Stomach (tissue), 9 donors: ENCODE data around the gene MAPK7. TPM values are rescaled to one million over a fixed set of nuclear protein-coding genes. Genes with fewer than 3 reads are reported as not detected.

Experiments used
- DNase-seq, 2 donors: peaks; one replicate each; pipeline versions ENCODE4 v3.0.0 to v3.0.0-alpha.2; 2013 to 2019
- H3K27ac ChIP-seq, 5 donors: fragments of 200-600 bp in 4 of 5; sonication (generic) in 4 of 5; one replicate each; pipeline ENCODE4 v1.5.1; 2013 to 2019; ENCODE audit warnings: mild to moderate bottlenecking in 1 of 5, moderate library complexity in 1 of 5
- H3K27me3 ChIP-seq, 3 donors: fragments of 200-600 bp; sonication (generic); one replicate each; pipeline ENCODE4 v1.5.1; 2017 to 2019; ENCODE audit warnings: mixed run types in 1 of 3
- H3K36me3 ChIP-seq, 4 donors: fragments of 200-600 bp; sonication (generic); 1 replicate in 3 of 4; 2 replicates in 1 of 4; pipeline ENCODE4 v1.5.1; 2016 to 2019
- H3K4me1 ChIP-seq, 4 donors: fragments of 200-600 bp; sonication (generic); one replicate each; pipeline ENCODE4 v1.5.1; 2016 to 2019
- H3K4me3 ChIP-seq, 4 donors: fragments of 200-600 bp; sonication (generic) in 3 of 4; one replicate each; pipeline ENCODE4 v1.5.1; 2016 to 2019; ENCODE audit warnings: mild to moderate bottlenecking in 1 of 4
- H3K9me3 ChIP-seq, 4 donors: fragments of 200-600 bp; sonication (generic); one replicate each; pipeline ENCODE4 v1.5.1; 2016 to 2019
- CTCF ChIP-seq, 7 experiments: fragments of 450-650 bp in 4 of 7; fragments of 200-600 bp in 3 of 7; sonication (generic) in 3 of 7; IDR thresholded peaks; one replicate each; pipeline ENCODE4 v1.5.1; 2016 to 2019; ENCODE audit warnings: antibody characterized with exemption in 7 of 7, control low read depth in 2 of 7, mild to moderate bottlenecking in 1 of 7
- EP300 ChIP-seq: sonication (generic); formaldehyde crosslinking; IDR thresholded peaks from one replicate; pipeline ENCODE4 v1.6.1; 2017; ENCODE audit warnings: antibody characterized with exemption
- POLR2A ChIP-seq, 4 donors: fragments of 450-650 bp; IDR thresholded peaks; one replicate each; pipeline ENCODE4 v1.6.1; 2016; ENCODE audit warnings: antibody characterized with exemption in 4 of 4, control low read depth in 2 of 4, mild to moderate bottlenecking in 1 of 4, moderate library complexity in 1 of 4
- POLR2AphosphoS5 ChIP-seq, 3 donors: sonication (generic); formaldehyde crosslinking; IDR thresholded peaks; one replicate each; pipeline ENCODE4 v1.6.1; 2016; ENCODE audit warnings: antibody characterized with exemption in 3 of 3
- WGBS, 5 donors: extraction: QIAGEN DNeasy Blood & Tissue Kit in 3 of 5; methylation state at CpG; one replicate each; pipeline versions ENCODE4 v1.1.5 to v1.1.7; 2013 to 2018; 5-methylcytosine and 5-hydroxymethylcytosine counted together
- intact Hi-C: fragments of 100-400 bp; cut with DNase I; formaldehyde crosslinking; loops from one replicate; pipeline ENCODE4 v1.15.1; 2023; ENCODE audit warnings: low total_unique reads
- polyA plus RNA-seq, 3 donors: library from polyadenylated mRNA; stranded (reverse); fragments of 200-250 nt; gene quantifications; one replicate each; pipeline ENCODE4 v1.2.3, GENCODE V29; 2013
- total RNA-seq, 5 donors: library from RNA; depleted of rRNA; stranded (reverse); fragments of >200 nt; gene quantifications; one replicate each; pipeline versions ENCODE4 v1.1.0 to v1.2.3, GENCODE V29; 2014 to 2016
- donor health status: healthy with polysubstance abuse.
- donor health status: Bipolar disorder and iron deficiency.
- donor health status: healthy.

MAPK7 gene
- total and polyA plus RNA-seq, 8 donors = 10.3 to 221 (median 30.5) TPM

- Histone ChIP-seq H3K27ac (no peak overlapping the region), H3K27me3 (peaks cover 0 to 27% (median 7%) of the 10 kb centered on the region in 3 donors), H3K36me3 (no peaks in the 10 kb centered on the region), H3K4me3 (no peak overlapping the region), H3K9me3 (no peaks in the 10 kb centered on the region), H3K4me1 (peaks cover 0 to 9% (median 3%) of the 10 kb centered on the region in 4 donors)
- TF ChIP-seq CTCF (IDR thresholded peaks at IDR 0.05) (no peak), POLR2A (IDR thresholded peaks at IDR 0.05) (no peak), POLR2AphosphoS5 (IDR thresholded peaks at IDR 0.05) (no peak)
- DNase-seq = no peak
- WGBS, 5 donors = 85 to 90% (median 88%) methylated on average over 17 to 18 of the region's 18 CpGs
- intact Hi-C loops = no loop called here
Measured at GRCh38 chr17:19415806-19416775, 37.8 kb downstream of the MAPK7 start.

GRCh38 chr17:19417611-19418010 is 39.3 kb downstream of the MAPK7 start:
- H3K4me3 ChIP-seq = no peak overlapping the region
- H3K27ac ChIP-seq = peak overlapping the region in 2 of 5 donors; percentile 9 to 56
- intact Hi-C loops = no loop called here
- H3K36me3 ChIP-seq = no peaks in the 10 kb centered on the region
- H3K9me3 ChIP-seq = no peaks in the 10 kb centered on the region
- H3K27me3 ChIP-seq = peaks cover 0 to 13% (median 4%) of the 10 kb centered on the region in 3 donors
- no peak for DNase-seq
- H3K4me1 ChIP-seq = peaks cover 0 to 5% (median 2%) of the 10 kb centered on the region in 4 donors
- TF ChIP-seq POLR2AphosphoS5 (IDR thresholded peaks at IDR 0.05) = no peak
- no peak for TF ChIP-seq POLR2A (IDR thresholded peaks at IDR 0.05)
- TF ChIP-seq EP300 = no peak
- no peak for TF ChIP-seq CTCF (IDR thresholded peaks at IDR 0.05)
- WGBS, 5 donors = 43 to 56% (median 47%) methylated on average over 3 of the region's 3 CpGs

GRCh38 chr17:19418251-19418992 is 40.1 kb downstream of the MAPK7 start:
- peak in 1 of 2 donors; percentile 72 for DNase-seq
- Histone ChIP-seq H3K4me3 (no peak overlapping the region), H3K36me3 (no peaks in the 10 kb centered on the region), H3K27ac (peak overlapping the region in 2 of 5 donors; percentile 9 to 56), H3K27me3 (peaks cover 0 to 8% (median 0%) of the 10 kb centered on the region in 3 donors), H3K4me1 (peaks cover 0 to 4% (median 0%) of the 10 kb centered on the region in 4 donors), H3K9me3 (no peaks in the 10 kb centered on the region)
- TF ChIP-seq POLR2AphosphoS5 (IDR thresholded peaks at IDR 0.05) (peak in 1 of 3 donors; percentile 40), EP300 (no peak)
- intact Hi-C loops = no loop called here
- 53 to 63% (median 59%) methylated on average over 6 to 7 of the region's 7 CpGs for WGBS, 5 donors

- Histone ChIP-seq H3K9me3 (no peaks in the 10 kb centered on the region), H3K4me1 (peaks cover 0 to 17% (median 2%) of the 10 kb centered on the region in 4 donors), H3K27me3 (no peaks in the 10 kb centered on the region), H3K36me3 (no peaks in the 10 kb centered on the region), H3K27ac (no peak overlapping the region), H3K4me3 (no peak overlapping the region)
- intact Hi-C loops = no loop called here
- DNase-seq = no peak
- no peak for TF ChIP-seq POLR2A (IDR thresholded peaks at IDR 0.05)
- TF ChIP-seq EP300 = no peak
- TF ChIP-seq CTCF (IDR thresholded peaks at IDR 0.05) = no peak
- TF ChIP-seq POLR2AphosphoS5 (IDR thresholded peaks at IDR 0.05) = no peak
- 35 to 57% (median 41%) methylated on average over 4 of the region's 4 CpGs for WGBS, 5 donors
Measured at GRCh38 chr17:19421219-19421618, 42.9 kb downstream of the MAPK7 start.
